Mesodermal cell (in vitro differentiated cells): ENCODE data around the gene PDE4C.

Experiments
- H3K27ac ChIP-seq: 2 replicates; pipeline ENCODE4 v1.7.0; 2013; ENCODE audit warnings: mild to moderate bottlenecking, low read depth, low read length, moderate library complexity; ENCODE audit not compliant: severe bottlenecking
- H3K36me3 ChIP-seq: 2 replicates; pipeline ENCODE4 v1.7.1; 2013; ENCODE audit warnings: mild to moderate bottlenecking, low read length, moderate library complexity; ENCODE audit not compliant: control insufficient read depth, insufficient read depth
- H3K4me1 ChIP-seq: one replicate; pipeline ENCODE4 v1.7.1; 2013; ENCODE audit warnings: mild to moderate bottlenecking, low read length; ENCODE audit not compliant: insufficient read depth, control insufficient read depth, poor library complexity, severe bottlenecking
- H3K4me3 ChIP-seq: 2 replicates; pipeline ENCODE4 v1.7.0; 2013; ENCODE audit warnings: low read length, control low read depth, mild to moderate bottlenecking; ENCODE audit not compliant: insufficient read depth, poor library complexity, severe bottlenecking; ENCODE audit errors: extremely low read depth
- H3K9me3 ChIP-seq: 2 replicates; pipeline ENCODE4 v1.7.1; 2013; ENCODE audit warnings: mild to moderate bottlenecking, low read length, moderate library complexity; ENCODE audit not compliant: control insufficient read depth
- WGBS, 2 experiments: methylation state at CpG; one replicate each; pipeline ENCODE4 v1.1.5; 2013; ENCODE audit warnings: missing lambda C conversion rate in 2 of 2; ENCODE audit not compliant: insufficient coverage in 2 of 2; 5-methylcytosine and 5-hydroxymethylcytosine counted together

Gene PDE4C

GRCh38 chr19:18174983-18175382, 51.3 kb downstream of the PDE4C start:
- H3K4me1 ChIP-seq: no peaks in the 10 kb centered on the region
- H3K9me3 ChIP-seq: no peaks in the 10 kb centered on the region
- 94% methylated on average over 10 to 11 of the region's 11 CpGs for WGBS, 2 experiments
- H3K27ac ChIP-seq: no peak overlapping the region
- H3K4me3 ChIP-seq: no peak overlapping the region
- H3K36me3 ChIP-seq: peaks cover 6% of the 10 kb centered on the region
